GM19324 (cell line): ENCODE data around the gene FAM107A.

Source experiments
- ATAC-seq: cut with Tn5 transposase; IDR thresholded peaks from one replicate; pipeline ENCODE4 v1.9.1; 2021; ENCODE audit warnings: mild to moderate bottlenecking, moderate library complexity; ENCODE audit not compliant: unreplicated experiment, low FRiP score

The FAM107A gene

DNA sequence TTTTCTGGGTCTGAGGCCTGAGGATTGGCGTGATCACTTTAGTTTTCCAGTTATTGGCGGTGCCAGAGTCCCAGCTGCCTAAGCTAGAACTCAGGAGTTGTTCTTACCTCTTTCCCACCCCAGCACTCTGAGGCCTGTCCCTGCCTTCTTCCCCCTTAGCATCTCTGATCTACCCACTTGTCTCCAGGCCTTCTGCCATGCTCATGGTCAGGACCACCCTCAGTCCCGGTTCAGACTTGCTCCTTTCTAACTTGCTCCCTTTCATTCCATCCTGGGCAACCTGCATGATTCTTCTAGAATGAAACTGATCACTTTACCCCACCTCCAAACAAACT, 55.9 kb downstream of the FAM107A start:
- ATAC-seq: no peak

DNA sequence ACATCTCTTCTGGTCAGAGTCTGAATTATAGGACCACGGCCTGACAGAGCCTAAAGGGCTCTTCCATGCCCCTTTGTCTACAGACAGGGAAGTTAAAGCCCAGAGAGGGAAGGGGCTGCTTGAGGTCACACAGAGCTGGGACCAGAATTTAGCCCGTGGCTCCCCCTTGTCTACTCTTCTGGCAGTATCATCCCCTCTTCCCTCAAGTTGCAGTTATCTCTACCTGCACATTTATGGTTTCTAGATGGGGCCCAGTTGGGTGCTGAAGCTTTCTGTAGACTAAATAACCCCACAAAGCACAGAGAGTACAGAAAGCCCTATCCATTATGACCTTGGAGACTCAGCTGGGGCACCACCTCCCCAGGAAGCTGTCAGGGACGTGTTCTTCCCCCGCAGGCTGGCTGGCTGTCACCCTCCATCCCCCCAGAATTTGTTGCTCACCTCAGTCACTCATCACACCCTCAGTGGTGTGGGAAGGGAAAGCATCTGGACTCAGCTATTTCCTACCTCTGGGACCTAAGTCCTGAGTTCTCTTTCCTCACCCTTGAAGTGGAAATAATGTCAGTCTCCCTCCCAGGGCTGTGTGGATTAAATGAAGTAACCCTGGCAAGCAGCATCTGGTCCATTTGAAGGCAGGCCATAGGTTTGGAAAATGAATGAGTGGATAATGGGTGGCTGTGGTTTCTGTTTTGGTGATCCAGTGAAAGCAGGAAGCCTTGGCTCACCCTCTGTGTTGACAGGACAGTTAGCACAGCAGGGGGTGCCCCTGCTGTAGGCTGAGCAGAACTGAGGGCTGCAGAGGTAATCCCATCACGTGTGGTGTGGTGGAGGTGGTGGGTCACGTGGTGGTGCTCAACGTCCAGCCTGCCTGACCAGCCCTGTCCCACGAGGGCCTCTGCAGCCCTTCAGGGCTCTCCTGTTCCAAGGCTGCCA, 56.5 kb downstream of the FAM107A start:
- ATAC-seq: no peak

DNA sequence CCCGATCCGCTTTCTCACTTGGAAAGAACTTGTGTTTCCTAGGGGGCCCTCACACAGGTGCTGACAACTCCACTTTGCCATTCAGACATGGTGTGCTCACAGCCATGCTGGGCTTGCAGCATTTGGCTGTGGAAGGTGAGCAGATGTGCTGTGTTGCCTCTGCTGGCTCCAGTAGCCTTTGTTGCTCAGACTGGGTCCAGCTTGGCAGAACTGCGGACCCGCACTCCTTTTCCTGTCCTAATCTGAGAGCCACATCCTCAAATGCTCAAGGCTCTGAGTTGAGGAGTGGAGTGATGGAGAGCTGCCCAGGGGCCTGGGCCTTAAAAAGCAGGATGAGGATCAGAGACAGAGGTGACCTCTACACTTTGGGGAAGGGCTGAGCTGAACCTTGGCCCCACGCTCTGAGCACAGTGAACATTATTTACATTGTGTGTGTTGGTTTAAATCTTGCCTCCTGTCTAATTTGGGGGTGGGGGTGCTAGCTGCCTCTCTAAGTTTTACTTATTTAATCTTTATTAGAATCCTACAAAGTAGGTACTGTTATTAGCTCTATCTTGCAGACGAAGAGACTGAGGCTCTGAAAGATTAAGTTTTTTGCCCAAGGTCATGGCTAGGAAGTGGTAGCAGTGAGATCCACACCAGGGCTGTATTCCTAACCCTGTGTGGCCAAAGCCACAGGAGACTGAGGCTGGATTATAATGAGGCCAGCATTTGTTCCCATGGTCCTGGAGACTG, 57.4 kb downstream of the FAM107A start:
- no peak for ATAC-seq

DNA sequence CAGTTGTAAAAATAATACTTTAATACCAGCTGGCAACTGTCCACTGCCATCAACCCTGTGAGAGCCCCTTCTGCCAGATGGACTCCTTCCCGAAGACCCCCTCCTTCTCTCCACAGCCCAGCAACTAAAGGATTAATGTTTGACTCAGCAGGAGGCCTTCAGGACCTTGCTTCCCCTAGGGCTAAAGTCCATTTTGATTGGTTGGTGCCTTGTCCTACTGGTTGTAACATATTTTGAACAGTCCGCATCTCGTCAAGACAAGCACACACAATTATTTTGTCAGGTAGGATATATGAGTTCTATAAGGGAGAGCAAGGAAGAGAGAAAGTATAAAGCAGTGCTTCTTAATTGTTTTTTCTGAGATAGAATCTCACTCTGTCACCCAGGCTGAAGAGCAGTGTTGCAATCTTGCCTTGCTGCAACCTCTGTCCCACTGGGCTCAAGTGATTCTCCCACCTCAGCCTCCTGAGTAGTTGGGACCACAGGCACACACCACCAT, 58.9 kb downstream of the FAM107A start:
- ATAC-seq: no peak

DNA sequence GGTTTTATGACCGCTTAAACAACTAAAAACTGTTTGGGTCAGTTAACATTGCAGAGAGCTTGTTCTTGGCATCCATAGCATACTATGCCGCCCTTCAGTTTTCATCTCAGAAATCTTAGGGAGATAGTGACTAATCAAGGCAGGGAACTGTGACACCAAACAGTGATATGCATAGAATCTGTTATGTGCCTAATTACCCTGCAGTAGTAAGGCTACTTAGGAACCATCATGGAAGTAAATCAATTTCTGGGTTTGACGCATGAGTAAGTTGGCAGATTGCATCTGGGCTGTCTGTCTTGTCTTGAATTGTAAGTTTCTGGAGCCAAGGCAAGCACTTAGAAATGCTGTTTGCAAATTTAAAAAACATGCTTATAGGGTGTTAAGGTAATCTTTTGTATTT, 62.8 kb downstream of the FAM107A start:
- ATAC-seq: no peak
